SU-DHL-6 (cell line): ENCODE measurements around the gene CNBD2.
"Not testable (repeated sequence)": the region's sequence is repeated elsewhere in the genome, so short reads cannot be mapped to it uniquely, and the experiment has no call there.

Experiments used
- H2AFZ ChIP-seq: fragments of 200-600 bp; sonication (generic); 2 replicates; pipeline ENCODE4 v1.6.1; 2014; ENCODE audit warnings: low read depth, mild to moderate bottlenecking, moderate library complexity, mixed read lengths, antibody characterized with exemption, low read length; ENCODE audit not compliant: severe bottlenecking
- H3F3A ChIP-seq: fragments of 200-600 bp; shearing (Covaris generic); 2 replicates; pipeline ENCODE4 v1.6.0; 2016; ENCODE audit warnings: antibody characterized with exemption, mild to moderate bottlenecking; ENCODE audit not compliant: insufficient read depth
- H3K27ac ChIP-seq: fragments of 200-600 bp; sonication (generic); 2 replicates; pipeline ENCODE4 v1.5.1; 2016; ENCODE audit warnings: low read depth, mild to moderate bottlenecking, low read length, moderate library complexity, mixed read lengths
- H3K27me3 ChIP-seq: fragments of 200-600 bp; sonication (generic), shearing (Covaris generic); 2 replicates; pipeline ENCODE4 v1.6.0; 2014; ENCODE audit warnings: mild to moderate bottlenecking, low read length
- H3K36me3 ChIP-seq: fragments of 200-600 bp; sonication (generic); 2 replicates; pipeline ENCODE4 v1.6.1; 2014; ENCODE audit warnings: mild to moderate bottlenecking, low read length, mixed read lengths
- H3K4me2 ChIP-seq: fragments of 300-600, 200-600 bp; shearing (Covaris generic), sonication (generic); 2 replicates; pipeline ENCODE4 v1.6.0; 2014; ENCODE audit warnings: low read length, low read depth, mild to moderate bottlenecking; ENCODE audit not compliant: poor library complexity, severe bottlenecking
- H3K4me3 ChIP-seq: fragments of 200-600 bp; sonication (generic); 2 replicates; pipeline ENCODE4 v1.5.1; 2014; ENCODE audit warnings: antibody characterized with exemption, low read length, mild to moderate bottlenecking, mixed read lengths; ENCODE audit not compliant: insufficient read depth, poor library complexity, severe bottlenecking
- H3K79me2 ChIP-seq: fragments of 200-600 bp; sonication (generic); 2 replicates; pipeline ENCODE4 v1.6.1; 2014; ENCODE audit warnings: mild to moderate bottlenecking, low read length, moderate library complexity; ENCODE audit not compliant: insufficient read depth
- H3K9ac ChIP-seq: fragments of 200-600 bp; sonication (generic); 2 replicates; pipeline ENCODE4 v1.7.0; 2014; ENCODE audit warnings: mild to moderate bottlenecking, low read length
- H3K9me2 ChIP-seq: fragments of 200-600 bp; sonication (generic); replicated peaks from 2 replicates; pipeline ENCODE4 v1.6.1; 2014; ENCODE audit warnings: low read length; ENCODE audit not compliant: insufficient read depth
- H3K9me3 ChIP-seq: fragments of 200-600 bp; sonication (generic); 2 replicates; pipeline ENCODE4 v1.6.1; 2014; ENCODE audit warnings: low read length, mixed read lengths; ENCODE audit not compliant: insufficient read depth
- H4K20me1 ChIP-seq: fragments of 200-600 bp; sonication (generic); 2 replicates; pipeline ENCODE4 v1.6.1; 2014; ENCODE audit warnings: low read depth, mild to moderate bottlenecking, antibody characterized with exemption, low read length, moderate library complexity, mixed read lengths
- CTCF ChIP-seq: fragments of 200-600 bp; sonication (generic); IDR thresholded peaks from one replicate; pipeline ENCODE4 v1.5.1; 2017; ENCODE audit warnings: antibody characterized with exemption, mild to moderate bottlenecking, low read length, moderate library complexity; ENCODE audit not compliant: insufficient read depth, poor library complexity, severe bottlenecking
- EZH2phosphoT487 ChIP-seq: fragments of 200-600 bp; sonication (generic), shearing (Covaris generic); conservative IDR thresholded peaks from 2 replicates; pipeline ENCODE4 v1.6.1; 2018; ENCODE audit warnings: mild to moderate bottlenecking, antibody characterized with exemption, low read length, moderate library complexity, mixed read lengths

CNBD2 gene

DNA sequence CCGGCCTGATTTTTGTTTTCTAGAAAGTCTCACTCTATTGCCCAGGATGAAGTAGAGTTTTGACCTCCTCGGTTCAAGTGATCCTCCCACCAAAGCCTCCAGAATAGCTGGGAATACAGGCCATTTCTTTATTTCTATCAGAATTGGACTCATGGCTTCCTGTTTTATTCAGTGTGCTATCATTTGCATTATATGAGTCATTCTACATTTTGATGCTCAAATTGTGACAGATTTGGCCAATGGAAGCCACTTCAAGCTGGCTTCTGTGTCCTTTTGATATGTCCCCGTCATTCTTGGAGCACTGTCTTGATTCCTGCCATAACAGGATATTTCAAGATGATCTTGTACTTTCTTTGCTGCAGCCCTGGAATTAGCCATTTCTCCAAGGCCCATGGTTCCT, 75.1 kb downstream of the CNBD2 start:
- Histone ChIP-seq H3K4me2 (no peak overlapping the region), H3K9me3 (no peaks in the 10 kb centered on the region), H3K4me3 (no peak overlapping the region), H3K9ac (no peak overlapping the region), H4K20me1 (peaks cover 5% of the 10 kb centered on the region; the same call in 1 of the 2 replicates), H3K9me2 (no peaks in the 10 kb centered on the region), H3K79me2 (peaks cover 12% of the 10 kb centered on the region), H3F3A (peaks cover 6% of the 10 kb centered on the region), H3K27ac (no peak overlapping the region), H3K36me3 (no peaks in the 10 kb centered on the region), H2AFZ (no peak overlapping the region), H3K27me3 (no peaks in the 10 kb centered on the region)
- no peak for TF ChIP-seq EZH2phosphoT487
- no peak for TF ChIP-seq CTCF

- peaks cover 5% of the 10 kb centered on the region; the same call in 1 of the 2 replicates for H4K20me1 ChIP-seq
Measured at GRCh38 chr20:36043892-36044515, 75.6 kb downstream of the CNBD2 start.

GRCh38 chr20:36045373-36045714, 77.0 kb downstream of the CNBD2 start:
- H3K4me3 ChIP-seq, result no peak overlapping the region
- H3K27me3 ChIP-seq, result no peaks in the 10 kb centered on the region
- peaks cover 30% of the 10 kb centered on the region for H3K79me2 ChIP-seq
- H3K27ac ChIP-seq, result no peak overlapping the region
- H3F3A ChIP-seq, result peaks cover 6% of the 10 kb centered on the region
- H2AFZ ChIP-seq, result no peak overlapping the region
- TF ChIP-seq CTCF (no peak), EZH2phosphoT487 (no peak)
- no peaks in the 10 kb centered on the region for H3K9me2 ChIP-seq
- H3K9ac ChIP-seq, result no peak overlapping the region
- H3K36me3 ChIP-seq, result no peaks in the 10 kb centered on the region
- H3K4me2 ChIP-seq, result no peak overlapping the region
- H3K9me3 ChIP-seq, result no peaks in the 10 kb centered on the region
- H4K20me1 ChIP-seq, result peaks cover 5% of the 10 kb centered on the region; the same call in 1 of the 2 replicates

More at GRCh38 chr20:36043892-36044515, 75.6 kb downstream of the CNBD2 start:
- Histone ChIP-seq H2AFZ (no peak overlapping the region), H3K79me2 (peaks cover 17% of the 10 kb centered on the region), H3K9me2 (no peaks in the 10 kb centered on the region), H3K27me3 (no peaks in the 10 kb centered on the region), H3K4me2 (no peak overlapping the region), H3K27ac (no peak overlapping the region), H3K9ac (no peak overlapping the region), H3K36me3 (no peaks in the 10 kb centered on the region), H3F3A (peaks cover 6% of the 10 kb centered on the region), H3K4me3 (no peak overlapping the region), H3K9me3 (no peaks in the 10 kb centered on the region)
- no peak for TF ChIP-seq CTCF
- no peak for TF ChIP-seq EZH2phosphoT487

DNA sequence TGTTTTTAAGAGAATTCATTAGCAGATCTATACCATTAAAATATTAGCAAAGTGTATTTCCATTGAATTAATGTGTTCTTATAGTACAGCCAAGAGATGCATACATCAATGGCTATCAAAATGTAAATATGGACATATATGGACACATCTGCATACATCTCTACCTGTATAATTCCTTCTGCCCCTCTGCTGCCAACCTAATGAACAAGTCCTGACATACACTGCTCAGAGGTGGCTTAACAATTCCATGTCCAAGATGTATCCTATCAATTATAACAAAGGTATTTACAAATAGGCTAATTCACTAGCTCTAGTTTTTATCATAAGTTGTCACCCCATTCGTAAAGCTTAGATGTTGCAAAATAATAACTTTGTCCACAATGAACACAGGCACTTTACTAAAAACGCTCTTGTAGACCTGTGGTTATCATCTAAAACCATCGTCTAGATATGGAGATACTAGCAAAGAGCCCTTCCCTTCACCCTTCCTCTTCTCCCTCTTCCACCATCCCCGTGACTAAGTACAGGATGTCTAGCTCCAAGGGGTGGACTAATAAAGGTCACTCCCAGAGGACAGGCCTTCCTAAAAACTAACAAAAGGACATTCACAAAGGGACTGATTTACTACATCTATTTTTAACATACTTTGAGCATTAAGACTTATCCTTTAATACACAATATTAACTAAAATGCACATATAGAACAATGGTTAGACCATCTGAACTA, 77.8 kb downstream of the CNBD2 start:
- peaks cover 34% of the 10 kb centered on the region for H3K79me2 ChIP-seq
- H3K9me2 ChIP-seq, result not testable (repeated sequence)

GRCh38 chr20:36049408-36049807, 81.0 kb downstream of the CNBD2 start:
- peak overlapping the region; percentile 72 for H3K4me2 ChIP-seq
- H3K9me2 ChIP-seq, H3K27me3 ChIP-seq, H3K9me3 ChIP-seq, H3F3A ChIP-seq, H3K27ac ChIP-seq, H4K20me1 ChIP-seq, H2AFZ ChIP-seq, H3K36me3 ChIP-seq: not testable (repeated sequence)
- peaks cover 34% of the 10 kb centered on the region for H3K79me2 ChIP-seq
- peak overlapping the region; percentile 34 for H3K4me3 ChIP-seq
- peak overlapping the region; percentile 98; the same call in 1 of the 2 replicates for H3K9ac ChIP-seq

More for the DNA sequence above, 77.8 kb downstream of the CNBD2 start:
- not testable (repeated sequence) for H3K9me3 ChIP-seq, H4K20me1 ChIP-seq, H3K9ac ChIP-seq, H2AFZ ChIP-seq, H3K27ac ChIP-seq, H3K4me2 ChIP-seq, H3K27me3 ChIP-seq, H3F3A ChIP-seq, H3K36me3 ChIP-seq, H3K4me3 ChIP-seq
